HG02798 (cell line): ENCODE data around the gene SVOPL.
"Not testable (repeated sequence)": the region's sequence is repeated elsewhere in the genome, so short reads cannot be mapped to it uniquely, and the experiment has no call there.

ENCODE experiments used
- ATAC-seq: cut with Tn5 transposase; IDR thresholded peaks from one replicate; pipeline ENCODE4 v1.9.1; 2021; ENCODE audit warnings: mild to moderate bottlenecking; ENCODE audit not compliant: unreplicated experiment, poor library complexity

SVOPL gene, protein sequence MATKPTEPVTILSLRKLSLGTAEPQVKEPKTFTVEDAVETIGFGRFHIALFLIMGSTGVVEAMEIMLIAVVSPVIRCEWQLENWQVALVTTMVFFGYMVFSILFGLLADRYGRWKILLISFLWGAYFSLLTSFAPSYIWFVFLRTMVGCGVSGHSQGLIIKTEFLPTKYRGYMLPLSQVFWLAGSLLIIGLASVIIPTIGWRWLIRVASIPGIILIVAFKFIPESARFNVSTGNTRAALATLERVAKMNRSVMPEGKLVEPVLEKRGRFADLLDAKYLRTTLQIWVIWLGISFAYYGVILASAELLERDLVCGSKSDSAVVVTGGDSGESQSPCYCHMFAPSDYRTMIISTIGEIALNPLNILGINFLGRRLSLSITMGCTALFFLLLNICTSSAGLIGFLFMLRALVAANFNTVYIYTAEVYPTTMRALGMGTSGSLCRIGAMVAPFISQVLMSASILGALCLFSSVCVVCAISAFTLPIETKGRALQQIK

DNA sequence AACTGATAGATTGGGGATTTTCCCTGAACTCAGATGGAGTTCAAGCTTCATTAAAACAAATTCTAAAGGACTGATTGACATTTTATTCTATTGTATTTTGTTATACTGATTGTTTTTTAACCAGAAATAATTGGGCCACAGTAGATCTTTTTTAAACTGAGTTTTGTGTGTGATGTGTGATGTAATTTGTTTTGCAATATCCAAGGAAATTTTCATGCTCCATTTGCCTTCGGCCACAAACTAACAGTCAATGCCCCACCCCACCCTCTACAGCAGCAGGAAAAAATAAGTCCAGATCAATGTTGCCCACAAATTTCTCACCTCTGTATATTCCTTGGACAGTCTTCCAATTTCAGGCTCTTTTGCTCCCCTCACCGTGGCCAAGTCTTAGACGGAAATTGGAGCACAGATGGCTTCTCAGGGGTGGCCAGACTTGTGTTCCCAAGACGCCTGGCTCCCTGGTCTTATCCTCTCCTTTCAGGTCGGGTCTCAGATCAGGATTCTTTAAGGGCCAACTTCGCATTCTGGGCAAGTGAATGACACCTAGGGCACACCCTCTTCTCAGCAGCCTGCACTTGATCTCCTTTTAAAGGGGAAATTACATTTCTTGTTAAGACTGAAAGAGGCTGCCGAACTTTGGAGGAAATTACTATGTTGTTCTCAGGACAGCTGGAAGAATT, at the start of gene SVOPL:
Gene SVOPL (minus strand): TSS at position 506 of the 680 bp plus-strand sequence. CDS start 22,317 bp downstream, outside the sequence.
- ATAC-seq: no peak

DNA sequence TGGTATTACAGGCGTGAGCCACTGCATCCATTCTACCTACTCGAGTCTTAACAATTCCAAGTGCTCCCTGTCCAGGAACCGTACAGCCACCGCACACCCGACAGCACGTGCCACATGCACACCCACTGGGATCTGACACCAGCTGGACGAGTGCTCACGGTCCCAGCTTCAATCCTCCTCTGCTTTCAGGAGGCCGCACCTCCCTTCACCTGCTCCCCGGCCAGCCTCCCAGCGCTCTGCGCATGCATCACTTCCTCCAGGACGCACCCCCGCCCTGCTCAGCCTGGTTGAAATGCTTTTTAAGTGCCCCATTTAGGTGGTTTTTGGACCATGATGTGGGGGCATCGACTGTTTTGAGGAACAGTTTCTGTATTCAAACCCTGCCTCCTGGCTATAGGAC, 49.3 kb upstream of the SVOPL start:
- ATAC-seq: no peak

DNA sequence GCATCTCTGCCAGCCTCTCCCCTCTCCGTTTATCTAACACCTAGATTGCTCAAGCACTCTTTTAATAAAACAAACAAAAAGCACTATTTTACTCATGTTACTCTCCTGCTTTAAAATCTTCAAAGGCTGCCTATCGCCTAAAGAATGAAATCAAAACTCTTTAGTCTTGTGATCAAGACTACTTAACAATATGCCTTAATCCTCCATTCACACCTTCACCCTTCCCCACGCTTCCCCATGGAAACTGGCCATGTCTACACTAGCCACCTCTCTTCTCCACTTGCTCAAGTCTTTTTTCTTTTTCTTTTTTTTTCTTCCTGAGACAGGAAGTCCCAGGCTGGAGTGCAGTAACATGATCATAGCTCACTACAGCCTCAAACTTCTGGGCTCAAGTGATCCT, 48.8 kb upstream of the SVOPL start:
- ATAC-seq: no peak

DNA sequence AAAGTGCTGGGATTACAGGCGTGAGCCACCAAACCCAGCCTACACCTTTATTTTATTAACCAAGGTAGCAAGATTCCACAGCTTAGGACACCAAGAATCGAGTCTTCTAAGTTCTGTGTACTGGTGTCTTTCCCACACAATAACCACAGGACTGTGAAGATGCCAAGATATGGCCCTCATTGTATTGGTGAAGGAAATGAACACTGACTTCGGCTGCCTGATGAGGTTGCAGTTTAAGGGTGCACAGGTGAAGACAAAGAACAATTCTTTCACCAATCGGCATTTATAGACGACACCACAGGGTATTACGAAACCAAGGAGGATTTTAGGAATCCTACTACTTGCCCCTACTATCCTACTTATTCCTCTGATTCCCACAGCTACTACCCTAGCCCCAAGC, 47.5 kb upstream of the SVOPL start:
- no peak for ATAC-seq

DNA sequence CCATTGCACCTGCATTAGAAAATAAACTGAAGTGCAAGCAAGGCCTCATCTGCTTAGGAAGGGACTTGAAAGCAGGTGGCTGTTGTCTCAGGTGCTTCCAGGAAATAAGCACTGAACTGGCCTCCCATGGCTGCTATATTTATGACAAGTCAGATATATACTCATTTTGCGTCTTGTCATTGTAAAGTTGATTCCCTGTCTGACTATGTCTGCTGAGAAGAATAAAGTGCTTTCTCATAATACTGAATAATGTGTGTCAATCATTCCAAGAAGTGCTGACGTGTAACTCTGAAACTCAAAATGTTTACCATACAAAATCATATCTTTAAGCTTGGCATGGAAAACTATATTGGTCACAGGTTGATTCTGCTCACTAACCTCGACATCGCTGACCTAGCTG, 44.9 kb upstream of the SVOPL start:
- no peak for ATAC-seq

DNA sequence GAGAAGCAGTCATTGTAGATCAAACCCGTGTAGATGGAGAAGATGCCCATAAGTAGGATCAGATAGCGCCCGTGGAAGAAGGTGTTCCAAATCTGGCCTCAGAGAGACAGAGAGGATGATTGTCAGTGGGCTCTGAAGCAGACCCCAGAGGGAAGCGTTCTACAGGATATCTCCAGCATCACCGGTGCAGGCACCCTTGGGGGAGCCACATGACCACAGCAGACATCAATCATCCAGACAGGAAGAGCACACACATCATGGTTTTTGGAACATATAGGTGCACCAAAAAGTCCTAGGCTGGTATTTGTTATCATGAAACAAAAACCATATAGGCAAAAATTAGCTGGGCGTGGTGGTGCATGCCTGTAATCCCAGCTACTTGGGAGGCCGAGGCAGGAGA, 44.0 kb upstream of the SVOPL start:
- no peak for ATAC-seq

DNA sequence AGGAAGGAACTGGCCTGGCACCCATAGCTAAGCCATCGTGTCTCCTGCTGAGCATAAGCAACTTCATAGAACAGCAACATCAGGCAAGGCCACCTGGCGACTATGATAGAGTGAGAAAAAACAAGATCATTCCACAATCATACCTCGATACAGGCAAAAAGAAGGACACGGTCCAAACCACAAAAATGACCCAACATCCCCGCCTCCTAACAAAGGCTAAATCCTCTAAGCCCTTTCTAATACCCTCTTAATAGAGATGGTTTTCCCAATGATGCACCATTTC, 40.2 kb upstream of the SVOPL start:
- no peak for ATAC-seq

DNA sequence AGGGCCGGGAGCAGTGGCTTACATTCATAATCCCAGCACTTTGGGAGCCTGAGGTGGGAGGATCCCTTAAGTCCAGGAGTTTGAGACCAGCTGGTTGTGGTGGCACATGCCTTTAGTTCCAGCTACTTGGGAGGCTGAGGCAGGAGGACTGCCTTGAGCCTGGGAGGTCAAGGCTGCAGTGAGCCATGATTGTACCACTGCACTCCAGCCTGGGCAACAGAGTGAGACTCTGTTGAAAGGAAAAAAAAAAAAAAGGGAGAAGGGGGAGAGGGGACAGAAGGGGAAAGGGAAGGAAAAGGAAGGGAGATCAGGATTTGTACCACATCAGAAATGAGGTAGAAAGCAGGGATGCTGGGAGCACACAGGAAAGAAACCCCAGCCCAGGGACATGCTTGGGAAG, 38.7 kb upstream of the SVOPL start:
- ATAC-seq: no peak

DNA sequence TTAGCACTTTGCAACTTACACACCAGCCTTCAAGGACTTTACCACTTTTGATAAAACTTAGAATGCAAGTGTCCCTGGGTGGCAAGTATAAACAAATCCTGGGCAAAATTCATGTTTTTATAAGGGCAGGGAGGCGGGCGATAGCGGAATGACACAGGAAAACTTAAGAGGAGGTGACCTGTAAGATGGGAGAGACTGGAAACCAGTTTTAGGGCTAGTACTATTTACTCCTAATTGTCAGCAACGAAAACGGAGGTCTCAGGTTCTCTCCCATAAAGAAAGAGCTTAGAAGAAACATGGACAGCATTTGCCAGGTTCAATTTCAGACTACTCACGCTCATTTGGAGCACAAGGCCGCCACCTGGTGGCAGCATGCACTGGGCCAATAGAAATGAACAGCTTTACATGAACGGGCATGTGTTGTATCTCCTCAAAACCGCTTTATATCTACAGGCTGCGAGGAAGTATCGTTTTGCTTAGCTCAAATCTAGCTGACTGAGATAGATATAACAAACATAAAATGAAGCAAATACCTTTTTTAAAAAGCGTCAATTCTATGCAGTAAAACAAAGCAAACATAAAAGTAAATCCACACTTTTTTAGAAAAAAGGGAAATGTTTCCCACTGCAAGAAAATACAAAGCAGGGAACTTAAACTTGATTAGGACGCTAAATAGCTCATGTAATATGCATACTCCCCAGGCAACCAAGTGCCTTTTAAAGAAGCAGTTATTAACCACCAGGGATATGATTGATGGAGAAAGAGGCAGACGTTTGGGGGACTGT, 37.6 kb upstream of the SVOPL start:
- peak; percentile 87 for ATAC-seq

DNA sequence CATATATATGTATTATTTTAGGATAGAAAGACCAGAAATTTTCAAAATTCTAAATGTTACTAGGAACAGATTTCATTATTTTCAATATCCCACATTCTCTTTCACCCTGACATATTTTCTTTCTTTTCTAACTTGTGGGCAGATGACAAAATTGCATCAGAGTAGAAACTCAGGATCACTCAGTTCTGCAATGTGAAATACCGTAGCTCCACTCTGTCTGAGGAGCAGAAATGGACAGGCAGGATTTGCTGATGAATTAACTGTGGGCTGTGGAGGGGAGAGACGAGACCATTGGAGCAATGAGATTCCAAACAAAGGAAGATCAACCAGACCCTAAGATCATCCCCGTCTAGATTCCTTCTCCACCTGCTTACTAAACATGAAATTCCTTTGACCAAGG, 37.0 kb upstream of the SVOPL start:
- no peak for ATAC-seq

DNA sequence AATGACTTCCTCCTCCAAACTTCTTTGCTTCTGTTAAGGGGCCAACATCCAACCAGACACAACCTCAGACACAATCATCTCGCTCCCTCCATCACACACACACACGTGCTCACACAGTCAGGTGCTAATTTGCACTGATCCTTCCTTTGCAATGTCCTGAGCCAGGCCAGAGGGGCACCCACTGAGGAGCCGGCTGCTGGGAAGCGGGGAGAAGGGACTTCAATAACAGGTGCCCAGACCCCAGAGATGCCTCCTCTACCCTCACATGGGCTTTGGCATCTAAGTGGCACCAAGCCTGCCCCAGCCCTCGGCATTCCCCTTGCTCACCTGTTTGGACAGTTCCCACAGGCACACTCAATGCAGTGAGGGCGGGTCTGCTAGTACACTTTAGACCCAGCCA, 34.2 kb upstream of the SVOPL start:
- ATAC-seq: no peak

DNA sequence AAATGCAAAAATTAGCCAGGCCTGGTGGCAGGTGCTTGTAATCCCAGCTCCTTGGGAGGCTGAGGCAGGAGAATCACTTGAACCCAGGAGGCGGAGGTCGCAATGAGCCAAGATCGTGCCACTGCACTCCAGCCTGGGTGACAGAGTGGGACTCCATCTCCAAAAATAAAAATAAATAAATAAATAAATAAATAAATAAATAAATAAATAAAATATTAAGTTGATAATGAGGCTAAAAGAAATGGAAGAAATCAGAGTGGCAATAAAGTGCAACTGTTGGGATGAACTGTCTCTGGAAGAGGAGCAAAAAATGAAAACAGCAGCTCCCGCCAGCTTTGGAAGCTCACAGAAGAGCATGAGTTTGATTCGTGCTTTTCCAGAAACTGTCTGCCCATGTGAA, 30.6 kb upstream of the SVOPL start:
- ATAC-seq: not testable (repeated sequence)

DNA sequence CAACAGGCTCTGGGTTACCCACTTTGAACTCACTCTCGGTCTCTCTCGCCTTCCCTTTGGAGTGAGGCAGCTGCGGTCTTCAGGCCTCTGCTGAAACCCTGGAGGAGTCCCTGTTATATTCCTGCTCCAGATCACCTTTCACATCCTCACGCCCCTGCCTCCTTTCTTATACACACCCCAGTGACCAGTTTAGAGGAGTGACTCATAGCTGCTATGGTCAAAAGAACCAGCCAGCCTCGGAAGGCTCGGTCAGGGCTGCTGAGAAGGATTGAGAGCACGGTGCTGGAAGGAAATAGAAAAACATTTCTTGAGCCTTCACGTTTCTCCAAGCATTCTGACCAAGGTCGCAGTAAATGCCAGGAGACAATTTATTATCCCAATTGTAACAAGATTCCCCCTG, 28.3 kb upstream of the SVOPL start:
- ATAC-seq: no peak

DNA sequence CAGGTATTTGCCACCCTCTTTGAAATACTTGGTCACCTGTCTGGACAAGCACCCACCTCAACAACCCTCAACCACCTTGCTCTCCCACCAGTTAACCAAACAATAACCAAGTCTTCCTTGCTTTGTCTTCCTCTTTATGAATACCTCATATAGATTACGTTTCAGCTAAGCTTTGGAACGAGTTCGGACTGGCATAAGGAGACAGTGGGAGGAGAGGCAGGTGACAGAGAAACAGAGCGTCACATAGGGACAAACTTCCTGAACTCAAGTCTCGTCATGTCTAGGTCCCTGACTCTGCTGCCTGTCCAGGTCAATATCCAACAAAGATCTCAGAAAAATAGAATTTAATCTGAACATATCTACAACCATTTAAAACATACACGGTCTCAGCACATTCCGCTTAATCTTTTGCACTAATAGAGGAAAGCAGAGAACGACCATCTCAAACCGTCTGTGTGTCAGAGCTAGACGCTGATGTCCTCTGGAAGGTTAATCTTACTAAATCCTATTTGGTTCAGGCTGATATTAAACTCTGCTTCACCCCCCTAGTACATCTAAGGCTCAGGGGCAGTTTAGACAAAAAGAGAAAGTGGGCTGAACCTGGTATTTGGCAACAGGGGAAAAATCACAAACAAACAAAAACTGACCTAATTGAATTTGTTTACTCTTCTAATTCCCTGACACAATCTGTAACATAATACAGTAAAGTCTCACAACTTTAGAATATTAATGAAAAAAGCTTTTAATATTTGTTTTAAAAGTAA, 26.4 kb upstream of the SVOPL start:
- ATAC-seq: no peak

DNA sequence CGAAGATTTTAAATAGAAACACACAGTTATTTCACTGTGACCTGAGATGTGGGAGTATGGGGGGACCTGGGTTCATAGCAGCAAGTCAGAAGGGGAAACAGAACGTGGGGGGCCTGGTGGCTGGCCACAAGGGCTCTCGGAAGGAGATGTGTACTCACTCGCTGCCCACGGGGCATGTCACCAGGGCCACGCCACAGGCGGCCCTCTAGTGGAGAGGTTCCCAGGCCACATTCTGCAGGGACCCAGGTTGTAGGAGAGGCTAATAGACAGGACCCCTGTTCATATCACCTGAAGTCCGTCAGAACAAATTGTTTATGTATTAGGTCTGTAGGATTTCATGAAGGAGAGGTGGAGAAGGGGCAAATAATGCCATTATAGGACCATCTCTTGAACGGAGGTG, 25.1 kb upstream of the SVOPL start:
- ATAC-seq: no peak

DNA sequence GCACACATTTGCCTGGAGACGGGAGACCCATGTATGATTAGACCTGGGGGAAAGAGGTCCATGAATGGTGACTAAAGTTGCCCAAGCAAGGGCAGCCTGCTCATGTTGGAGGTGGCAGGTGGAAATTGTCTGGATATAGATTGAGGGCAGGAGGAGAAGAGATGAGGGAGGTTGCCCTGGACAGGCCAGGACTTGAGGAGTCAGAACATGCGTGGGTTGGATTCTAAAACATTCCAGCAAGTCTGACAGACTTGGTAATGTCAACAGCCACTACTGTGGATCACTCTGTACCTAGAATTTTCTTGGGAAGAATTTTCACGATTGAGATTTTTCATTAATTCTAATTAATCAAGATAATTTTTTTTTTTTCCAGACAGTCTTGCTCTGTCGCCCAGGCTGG, 19.1 kb upstream of the SVOPL start:
- ATAC-seq: no peak

DNA sequence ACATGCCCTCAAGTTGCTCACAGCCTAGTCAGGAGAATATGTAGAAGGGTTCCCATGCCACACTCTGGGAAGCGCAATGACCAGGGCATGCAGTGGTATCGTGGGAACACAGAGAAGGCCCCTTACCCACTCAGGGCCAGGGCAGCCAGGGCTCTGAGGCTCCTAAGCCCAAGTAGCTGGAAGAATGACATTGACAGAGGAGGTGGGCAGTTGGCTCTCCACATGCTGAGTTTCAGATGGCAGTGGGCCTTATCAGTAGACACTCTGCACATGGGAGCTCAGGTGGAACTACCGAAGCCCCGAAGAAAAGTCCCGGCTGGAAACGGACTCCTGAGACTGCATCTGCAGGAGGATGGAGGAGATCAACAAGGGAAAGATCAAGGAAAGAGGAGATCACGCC, 15.7 kb upstream of the SVOPL start:
- ATAC-seq: no peak

DNA sequence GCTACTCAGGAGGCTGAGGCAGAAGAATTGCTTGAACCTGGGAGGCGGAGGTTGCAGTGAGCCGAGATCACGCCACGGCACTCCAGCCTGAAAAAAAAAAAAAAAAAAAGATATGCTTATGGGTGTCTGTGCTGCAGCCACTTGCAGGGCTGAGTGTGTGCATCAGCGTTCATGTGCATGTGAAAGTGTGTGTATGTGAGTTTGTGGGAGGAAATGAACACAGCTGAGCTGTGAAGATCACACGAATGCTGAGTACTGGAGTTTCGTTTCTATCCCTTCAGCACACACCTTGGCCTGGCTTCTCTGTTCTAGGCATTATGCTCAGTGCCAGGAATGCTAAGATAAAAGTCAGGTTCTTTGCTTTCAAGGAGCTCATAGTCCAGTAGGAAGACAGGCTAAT, 12.0 kb upstream of the SVOPL start:
- no peak for ATAC-seq

DNA sequence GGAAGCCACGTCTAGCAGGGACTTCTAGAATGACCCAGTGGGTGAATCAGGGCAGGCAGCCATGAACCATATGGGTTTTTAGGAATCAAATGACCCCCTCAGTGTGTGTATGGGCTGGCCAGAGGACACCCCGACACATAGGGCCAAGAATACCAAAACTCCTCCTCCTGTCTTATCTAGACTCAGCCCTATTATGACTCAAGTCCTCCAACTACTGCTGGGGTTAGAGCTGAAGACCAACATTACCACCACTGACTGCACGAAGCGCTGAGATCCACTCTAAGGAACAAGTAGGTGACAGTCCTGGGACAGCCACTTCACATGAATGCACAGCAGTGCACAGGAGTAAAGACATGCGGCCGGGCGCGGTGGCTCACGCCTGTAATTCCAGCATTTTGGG, 11.5 kb upstream of the SVOPL start:
- ATAC-seq: no peak

DNA sequence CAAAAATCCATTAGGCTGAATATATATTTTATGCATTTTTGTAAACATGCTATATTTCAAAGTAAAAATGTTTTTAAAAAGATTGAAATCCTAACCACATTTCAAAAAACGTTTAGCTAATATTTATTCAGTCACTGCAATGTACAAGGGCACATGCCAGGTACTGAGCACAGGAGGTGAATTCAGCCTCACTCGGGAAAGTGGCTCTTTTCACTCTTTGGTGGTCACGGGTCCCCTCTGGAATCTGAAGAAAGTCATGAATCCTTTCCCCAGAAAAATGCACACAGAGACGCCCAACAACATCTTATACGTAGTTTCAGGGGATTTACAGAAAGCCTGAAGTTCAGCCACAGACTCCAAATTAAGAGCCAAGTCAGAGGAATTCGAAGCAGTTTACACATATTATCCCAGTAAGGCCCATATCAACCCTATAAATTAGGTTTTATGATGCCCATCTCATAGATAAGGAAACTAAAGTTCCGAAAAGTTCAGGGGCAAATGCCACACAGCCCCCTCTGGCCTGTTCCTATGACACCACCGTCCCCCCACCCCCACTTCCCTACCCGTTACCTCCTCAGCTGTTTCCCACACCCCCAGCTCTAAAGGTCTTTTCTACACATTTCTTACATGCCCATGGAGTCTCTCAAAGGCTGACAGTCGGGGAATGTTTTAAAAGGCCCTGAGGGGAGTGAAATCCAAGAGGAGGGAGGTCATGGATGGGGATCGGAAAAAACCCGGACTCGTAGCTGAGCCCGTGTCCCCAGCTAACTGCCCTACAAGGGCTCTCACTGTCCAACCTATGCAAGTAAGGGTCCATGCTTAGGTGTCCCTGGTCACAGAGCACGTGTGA, 9.6 kb upstream of the SVOPL start:
- no peak for ATAC-seq
